A549 (cell line): ENCODE data around the gene TIGD1. TPM values are rescaled to one million over a fixed set of nuclear protein-coding genes. Genes with fewer than 3 reads are reported as not detected.

ENCODE experiments used
- ATAC-seq, 2 experiments: fragments of 200-7000 bp in 1 of 2; fragments of >200 bp in 1 of 2; cut with Nextera tagmentation in 1 of 2; cut with Tn5 transposase in 1 of 2; 3 replicates each; pipeline versions ENCODE4 v1.8.0 to v1.9.1; 2018 to 2020; ENCODE audit warnings: mild to moderate bottlenecking in 1 of 2, moderate library complexity in 1 of 2
- CTCF ChIA-PET: fragments of 300-600 bp; sonication (Branson Sonifier 250); formaldehyde crosslinking; extraction: SDS; loops from one replicate; lab custom pipeline; 2021; ENCODE audit warnings: antibody characterized with exemption, inconsistent platforms; lab: Yijun Ruan, JAX
- POLR2A ChIA-PET: fragments of 350-600 bp; formaldehyde crosslinking; extraction: SDS; loops from one replicate; lab custom pipeline; 2021; ENCODE audit warnings: antibody characterized with exemption, inconsistent platforms; lab: Yijun Ruan, JAX
- DNase-seq, 2 experiments: peaks; one replicate each; pipeline versions ENCODE4 v3.0.0 to v3.0.0-alpha.2; 2011 to 2016; ENCODE audit warnings: low read depth in 1 of 2, low spot score in 1 of 2
- FAIRE-seq: peaks from 2 replicates; lab custom pipeline; 2011; peaks lifted over from hg19 to GRCh38; lab: Jason Lieb, UNC
- H3K27ac ChIP-seq, 2 experiments: fragments of >200 bp; sonication (Bioruptor Twin); formaldehyde crosslinking; 3 replicates each; pipeline ENCODE4 v1.5.1; 2016 to 2017
- H3K4me1 ChIP-seq: fragments of >200 bp; sonication (Bioruptor Twin); formaldehyde crosslinking; 3 replicates; pipeline ENCODE4 v1.6.1; 2016
- H3K4me2 ChIP-seq: fragments of >200 bp; sonication (Bioruptor Twin); formaldehyde crosslinking; 3 replicates; pipeline ENCODE4 v1.6.1; 2016
- H3K4me3 ChIP-seq: fragments of >200 bp; sonication (Bioruptor Twin); formaldehyde crosslinking; 3 replicates; pipeline ENCODE4 v1.5.1; 2016
- H3K9me3 ChIP-seq: fragments of >200 bp; sonication (Bioruptor Twin); formaldehyde crosslinking; 3 replicates; pipeline ENCODE4 v1.6.1; 2016
- CBX2 ChIP-seq: fragments of 200-600 bp; sonication (generic); IDR thresholded peaks from 2 replicates; pipeline ENCODE4 v1.6.1; 2016; ENCODE audit warnings: low read depth, mild to moderate bottlenecking, borderline replicate concordance
- CEBPB ChIP-seq, 2 experiments: fragments of >200 bp in 1 of 2; sonication (Bioruptor Twin) in 1 of 2; formaldehyde crosslinking in 1 of 2; IDR thresholded peaks; 2 replicates each; pipeline ENCODE4 v1.6.1; 2012 to 2016
- CHD2 ChIP-seq: fragments of 150-350 bp; IDR thresholded peaks from 2 replicates; pipeline ENCODE4 v1.6.1; 2014; ENCODE audit warnings: low read length; ENCODE audit not compliant: partially characterized antibody
- CTCF ChIP-seq: fragments of >200 bp; sonication (Bioruptor Twin); formaldehyde crosslinking; IDR thresholded peaks from 3 replicates; pipeline ENCODE4 v1.5.1; 2016
- E2F6 ChIP-seq: IDR thresholded peaks from 2 replicates; pipeline ENCODE4 v1.6.1; 2012; ENCODE audit warnings: low read depth, borderline replicate concordance
- EHMT2 ChIP-seq: fragments of 200-600 bp; sonication (generic); IDR thresholded peaks from 2 replicates; pipeline ENCODE4 v1.6.1; 2016; ENCODE audit warnings: antibody characterized with exemption, low read depth, mild to moderate bottlenecking, moderate library complexity
- FOSL2 ChIP-seq, 2 experiments: fragments of 450-650 bp in 1 of 2; fragments of >200 bp in 1 of 2; sonication (Bioruptor Twin) in 1 of 2; formaldehyde crosslinking; IDR thresholded peaks; 2 replicates each; pipeline versions ENCODE4 v1.5.0 to v1.6.1; 2016 to 2020; ENCODE audit warnings: mild to moderate bottlenecking in 1 of 2, moderate library complexity in 1 of 2
- GATA3 ChIP-seq: IDR thresholded peaks from 2 replicates; pipeline ENCODE4 v1.6.1; 2012; ENCODE audit warnings: borderline replicate concordance
- HOXA7 ChIP-seq: fragments of 250-450 bp; sonication (Bioruptor Pico); IDR thresholded peaks from 2 replicates; pipeline ENCODE4 v1.5.0; 2020; ENCODE audit warnings: mild to moderate bottlenecking, moderate library complexity
- JUN ChIP-seq, 2 experiments: fragments of >200 bp; sonication (Bioruptor Twin); formaldehyde crosslinking; IDR thresholded peaks; 2 replicates in 1 of 2; 3 replicates in 1 of 2; pipeline ENCODE4 v1.6.1; 2016 to 2017
- JUNB ChIP-seq: fragments of >200 bp; sonication (Bioruptor Twin); formaldehyde crosslinking; IDR thresholded peaks from 2 replicates; pipeline ENCODE4 v1.6.1; 2016
- NFE2L2 ChIP-seq: fragments of 150-350 bp; conservative IDR thresholded peaks from 2 replicates; pipeline ENCODE4 v1.6.1; 2014; ENCODE audit warnings: low read length
- NPAS2 ChIP-seq: fragments of 250-450 bp; sonication (Bioruptor Pico); IDR thresholded peaks from 2 replicates; pipeline ENCODE4 v1.8.0; 2022; ENCODE audit warnings: mild to moderate bottlenecking, moderate library complexity, borderline replicate concordance
- NR3C1 ChIP-seq: fragments of >200 bp; sonication (Bioruptor Twin); formaldehyde crosslinking; IDR thresholded peaks from 3 replicates; pipeline ENCODE4 v1.6.1; 2017
- RAD21 ChIP-seq, 2 experiments: fragments of >200 bp in 1 of 2; sonication (Bioruptor Twin) in 1 of 2; formaldehyde crosslinking in 1 of 2; IDR thresholded peaks in 1 of 2; conservative IDR thresholded peaks in 1 of 2; 2 replicates in 1 of 2; 3 replicates in 1 of 2; pipeline ENCODE4 v1.6.1; 2012 to 2018; ENCODE audit warnings: inconsistent platforms in 1 of 2
- RARB ChIP-seq: fragments of 250-450 bp; sonication (Bioruptor Pico); IDR thresholded peaks from 2 replicates; pipeline ENCODE4 v1.8.0; 2021; ENCODE audit warnings: mild to moderate bottlenecking, moderate library complexity
- RCOR1 ChIP-seq: fragments of 150-350 bp; IDR thresholded peaks from 2 replicates; pipeline ENCODE4 v1.6.1; 2014; ENCODE audit warnings: antibody characterized with exemption, low read length, low read depth
- SREBF2 ChIP-seq: fragments of 450-650 bp; IDR thresholded peaks from 2 replicates; pipeline ENCODE4 v1.6.1; 2014; ENCODE audit warnings: mild to moderate bottlenecking, moderate library complexity
- TFCP2L1 ChIP-seq: fragments of 250-450 bp; sonication (Bioruptor Pico); IDR thresholded peaks from 2 replicates; pipeline ENCODE4 v1.5.0; 2021; ENCODE audit warnings: mild to moderate bottlenecking
- WGBS: methylation state at CpG from one replicate; pipeline ENCODE4 v1.1.6; 2017; ENCODE audit errors: missing lambda C conversion rate; 5-methylcytosine and 5-hydroxymethylcytosine counted together
- polyA plus RNA-seq, 4 experiments: library from polyadenylated mRNA; depleted of rRNA in 3 of 4; stranded (reverse); fragments of >200 nt; fragmentation: RNase III in 1 of 4; extraction: RNeasy Plus Mini Kit Qiagen cat#74134 plus additional on column Dnase treatment in 1 of 4; gene quantifications; 2 replicates in 3 of 4; 3 replicates in 1 of 4; pipeline ENCODE4 v1.2.3, GENCODE V29; 2011 to 2017
- TF ChIP-seq, protein P1 (sequence below): fragments of 250-450 bp; sonication (Bioruptor Pico); IDR thresholded peaks from 2 replicates; pipeline ENCODE4 v1.5.0; 2021; ENCODE audit warnings: mild to moderate bottlenecking, moderate library complexity, borderline replicate concordance
- TF ChIP-seq, protein P2 (sequence below): fragments of >200 bp; sonication (Bioruptor Twin); formaldehyde crosslinking; IDR thresholded peaks from 2 replicates; pipeline ENCODE4 v1.6.1; 2016
- TF ChIP-seq, protein P3 (sequence below): fragments of 450-650 bp; IDR thresholded peaks from 2 replicates; pipeline ENCODE4 v1.6.1; 2014; ENCODE audit warnings: antibody characterized with exemption

The TIGD1 gene
- polyA plus RNA-seq, 2 of the 4 experiments (the other 2 are of a cell fraction) = 5.7 to 10.5 TPM

- TF ChIP-seq, protein P1, sequence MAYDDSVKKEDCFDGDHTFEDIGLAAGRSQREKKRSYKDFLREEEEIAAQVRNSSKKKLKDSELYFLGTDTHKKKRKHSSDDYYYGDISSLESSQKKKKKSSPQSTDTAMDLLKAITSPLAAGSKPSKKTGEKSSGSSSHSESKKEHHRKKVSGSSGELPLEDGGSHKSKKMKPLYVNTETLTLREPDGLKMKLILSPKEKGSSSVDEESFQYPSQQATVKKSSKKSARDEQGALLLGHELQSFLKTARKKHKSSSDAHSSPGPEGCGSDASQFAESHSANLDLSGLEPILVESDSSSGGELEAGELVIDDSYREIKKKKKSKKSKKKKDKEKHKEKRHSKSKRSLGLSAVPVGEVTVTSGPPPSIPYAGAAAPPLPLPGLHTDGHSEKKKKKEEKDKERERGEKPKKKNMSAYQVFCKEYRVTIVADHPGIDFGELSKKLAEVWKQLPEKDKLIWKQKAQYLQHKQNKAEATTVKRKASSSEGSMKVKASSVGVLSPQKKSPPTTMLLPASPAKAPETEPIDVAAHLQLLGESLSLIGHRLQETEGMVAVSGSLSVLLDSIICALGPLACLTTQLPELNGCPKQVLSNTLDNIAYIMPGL (CRISPR knock-in tag) = no peak
These were observed 36.7 kb upstream of the TIGD1 start (continued) for GRCh38 chr2:232586943-232587505.

- WGBS = 90% methylated on average over 6 of the region's 6 CpGs
- DNase-seq (no peak), ATAC-seq (no peak), FAIRE-seq (no peak)
- no peak for TF ChIP-seq NR3C1
- no peak for TF ChIP-seq NFE2L2
- no peak for TF ChIP-seq CTCF
- no peak for TF ChIP-seq CEBPB (IDR thresholded peaks at IDR 0.05)
- ChIA-PET POLR2A (no interaction called here), CTCF (interaction anchor here (0.9 to 1.3 kb wide), 3 partner anchors 11 to 62 kb away, joined by 3 read pairs; no protein-coding TSS in a partner anchor)
- no peak overlapping the region for H3K27ac ChIP-seq
- no peak overlapping the region for H3K4me3 ChIP-seq
- peaks cover 10% of the 10 kb centered on the region for H3K4me1 ChIP-seq
- no peaks in the 10 kb centered on the region for H3K9me3 ChIP-seq
- H3K4me2 ChIP-seq = no peak overlapping the region
These were observed 33.9 kb upstream of the TIGD1 start for GRCh38 chr2:232584238-232584637.

DNA sequence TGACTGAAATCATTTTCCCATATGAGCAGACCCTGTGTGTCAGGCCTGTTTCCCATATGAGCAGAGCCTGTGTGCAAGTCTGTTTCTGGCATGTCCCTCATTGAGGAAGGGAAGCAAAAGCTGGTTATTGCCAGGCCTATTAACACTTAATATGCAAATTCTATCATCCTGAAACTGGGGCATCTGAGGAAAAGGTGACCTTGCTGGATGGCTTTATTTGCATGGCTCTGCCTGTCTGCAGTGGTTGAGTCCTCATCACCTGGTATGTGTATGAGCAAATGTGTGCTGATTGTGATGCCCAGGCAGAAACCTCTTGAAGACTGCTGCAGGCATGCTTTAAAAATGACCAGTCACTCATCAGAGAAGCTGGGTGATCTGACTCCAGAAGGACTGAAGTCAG lies 31.4 kb upstream of the TIGD1 start:
- no peak overlapping the region for H3K27ac ChIP-seq
- ChIA-PET CTCF (interaction anchor here (1.5 kb wide), 1 partner anchor 12 kb away, joined by 6 read pairs; no protein-coding TSS in a partner anchor), POLR2A (no interaction called here)
- H3K9me3 ChIP-seq = no peaks in the 10 kb centered on the region
- H3K4me1 ChIP-seq = no peaks in the 10 kb centered on the region
- no peak for DNase-seq
- H3K4me2 ChIP-seq = no peak overlapping the region
- ATAC-seq = no peak
- no peak for FAIRE-seq
- no peak overlapping the region for H3K4me3 ChIP-seq
- TF ChIP-seq RAD21 (conservative IDR thresholded peaks at IDR 0.05 in 1 of 2, IDR thresholded peaks at IDR 0.05 in 1 of 2) (no peak), RCOR1 (no peak), JUN (IDR thresholded peaks at IDR 0.05) (no peak), CEBPB (IDR thresholded peaks at IDR 0.05) (no peak), GATA3 (no peak), CBX2 (no peak), HOXA7 (CRISPR knock-in tag) (no peak), NPAS2 (CRISPR knock-in tag) (no peak), FOSL2 (IDR thresholded peaks at IDR 0.05) (no peak), FOSL2 (CRISPR knock-in tag; IDR thresholded peaks at IDR 0.05) (no peak), SREBF2 (no peak), RARB (CRISPR knock-in tag) (no peak), TFCP2L1 (CRISPR knock-in tag) (no peak), JUNB (no peak), EHMT2 (no peak), CHD2 (no peak), E2F6 (no peak)
- TF ChIP-seq, protein P2, sequence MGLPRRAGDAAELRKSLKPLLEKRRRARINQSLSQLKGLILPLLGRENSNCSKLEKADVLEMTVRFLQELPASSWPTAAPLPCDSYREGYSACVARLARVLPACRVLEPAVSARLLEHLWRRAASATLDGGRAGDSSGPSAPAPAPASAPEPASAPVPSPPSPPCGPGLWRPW = no peak
- TF ChIP-seq, protein P3, sequence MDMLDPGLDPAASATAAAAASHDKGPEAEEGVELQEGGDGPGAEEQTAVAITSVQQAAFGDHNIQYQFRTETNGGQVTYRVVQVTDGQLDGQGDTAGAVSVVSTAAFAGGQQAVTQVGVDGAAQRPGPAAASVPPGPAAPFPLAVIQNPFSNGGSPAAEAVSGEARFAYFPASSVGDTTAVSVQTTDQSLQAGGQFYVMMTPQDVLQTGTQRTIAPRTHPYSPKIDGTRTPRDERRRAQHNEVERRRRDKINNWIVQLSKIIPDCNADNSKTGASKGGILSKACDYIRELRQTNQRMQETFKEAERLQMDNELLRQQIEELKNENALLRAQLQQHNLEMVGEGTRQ = no peak
